ENCODE measurements around the gene RTL5.

DNA sequence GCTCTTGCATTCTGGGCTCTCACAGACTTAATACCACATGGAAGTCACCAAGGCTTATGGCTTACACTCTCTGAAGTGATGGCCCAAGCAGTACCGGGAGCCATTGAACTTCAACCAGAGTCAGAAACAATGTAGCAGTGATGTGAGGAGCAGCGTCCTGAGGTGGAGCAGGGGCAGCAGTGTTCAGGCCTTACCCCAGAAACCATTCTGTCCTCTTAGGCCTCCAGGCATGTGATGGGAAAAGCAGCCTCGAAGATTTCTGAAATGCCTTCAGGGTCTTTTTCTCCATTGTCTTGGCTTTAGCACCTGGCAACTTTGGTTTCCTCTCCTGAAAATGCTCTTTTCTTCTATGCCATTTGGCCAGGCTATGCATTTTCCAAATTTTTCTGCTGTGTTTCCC lies 27.1 kb upstream of the RTL5 start:
- TF ChIP-seq, protein P1, sequence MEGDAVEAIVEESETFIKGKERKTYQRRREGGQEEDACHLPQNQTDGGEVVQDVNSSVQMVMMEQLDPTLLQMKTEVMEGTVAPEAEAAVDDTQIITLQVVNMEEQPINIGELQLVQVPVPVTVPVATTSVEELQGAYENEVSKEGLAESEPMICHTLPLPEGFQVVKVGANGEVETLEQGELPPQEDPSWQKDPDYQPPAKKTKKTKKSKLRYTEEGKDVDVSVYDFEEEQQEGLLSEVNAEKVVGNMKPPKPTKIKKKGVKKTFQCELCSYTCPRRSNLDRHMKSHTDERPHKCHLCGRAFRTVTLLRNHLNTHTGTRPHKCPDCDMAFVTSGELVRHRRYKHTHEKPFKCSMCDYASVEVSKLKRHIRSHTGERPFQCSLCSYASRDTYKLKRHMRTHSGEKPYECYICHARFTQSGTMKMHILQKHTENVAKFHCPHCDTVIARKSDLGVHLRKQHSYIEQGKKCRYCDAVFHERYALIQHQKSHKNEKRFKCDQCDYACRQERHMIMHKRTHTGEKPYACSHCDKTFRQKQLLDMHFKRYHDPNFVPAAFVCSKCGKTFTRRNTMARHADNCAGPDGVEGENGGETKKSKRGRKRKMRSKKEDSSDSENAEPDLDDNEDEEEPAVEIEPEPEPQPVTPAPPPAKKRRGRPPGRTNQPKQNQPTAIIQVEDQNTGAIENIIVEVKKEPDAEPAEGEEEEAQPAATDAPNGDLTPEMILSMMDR (IDR thresholded peaks at IDR 0.05) = no peak
- no peak for TF ChIP-seq POLR2A (IDR thresholded peaks at IDR 0.05)

Data from thyroid gland (tissue), 4 donors.